ENCODE measurements around the gene NDE1. TPM values are rescaled to one million over a fixed set of nuclear protein-coding genes. Genes with fewer than 3 reads are reported as not detected.

Gene NDE1
- polyA plus RNA-seq, 1 experiment, result 25.6 TPM

GRCh38 chr16:15705064-15705565 lies 55.1 kb downstream of the NDE1 start:
- DNase-seq (ENCODE audit: low read depth), result no peak
- ChIA-PET CTCF (interaction anchor here (0.6 to 3.7 kb wide), 9 partner anchors 10 to 65 kb away, joined by 3 to 29 read pairs (median 3); no protein-coding TSS in a partner anchor), POLR2A (no interaction called here)
- no peak overlapping the region for H3K4me3 ChIP-seq (ENCODE audit: low read depth, low read length)
- peaks cover under 1% of the 10 kb centered on the region; the same call in 1 of the 2 replicates for H3K36me3 ChIP-seq (ENCODE audit: control insufficient read depth, insufficient read depth, low read length)
- no peaks in the 10 kb centered on the region for H3K27me3 ChIP-seq (ENCODE audit: control insufficient read depth, insufficient read depth, low read length)
- TF ChIP-seq CTCF (IDR thresholded peaks at IDR 0.05; ENCODE audit: insufficient read depth, low read depth, low read length), result no peak

- no peak for DNase-seq (ENCODE audit: low read depth)
- Histone ChIP-seq H3K36me3 (ENCODE audit: control insufficient read depth, insufficient read depth, low read length) (no peaks in the 10 kb centered on the region; the same call in 1 of the 2 replicates), H3K4me3 (ENCODE audit: low read depth, low read length) (no peak overlapping the region), H3K27me3 (ENCODE audit: control insufficient read depth, insufficient read depth, low read length) (no peaks in the 10 kb centered on the region)
- ChIA-PET POLR2A (no interaction called here), CTCF (no interaction called here)
- no peak for TF ChIP-seq CTCF (IDR thresholded peaks at IDR 0.05; ENCODE audit: insufficient read depth, low read depth, low read length)
These were observed 57.3 kb downstream of the NDE1 start for GRCh38 chr16:15707332-15707731.

- ChIA-PET CTCF (no interaction called here), POLR2A (no interaction called here)
- no peak for TF ChIP-seq CTCF (IDR thresholded peaks at IDR 0.05; ENCODE audit: insufficient read depth, low read depth, low read length)
- no peak overlapping the region for H3K4me3 ChIP-seq (ENCODE audit: low read depth, low read length)
- no peaks in the 10 kb centered on the region for H3K27me3 ChIP-seq (ENCODE audit: control insufficient read depth, insufficient read depth, low read length)
- DNase-seq (ENCODE audit: low read depth), result no peak
- no peaks in the 10 kb centered on the region; the same call in 1 of the 2 replicates for H3K36me3 ChIP-seq (ENCODE audit: control insufficient read depth, insufficient read depth, low read length)
These were observed 58.1 kb downstream of the NDE1 start for GRCh38 chr16:15708096-15708495.

GRCh38 chr16:15708997-15709396 lies 59.0 kb downstream of the NDE1 start:
- no peak overlapping the region for H3K4me3 ChIP-seq (ENCODE audit: low read depth, low read length)
- ChIA-PET POLR2A (no interaction called here), CTCF (interaction anchor here (0.6 to 1.5 kb wide), 3 partner anchors 65 to 293 kb away, joined by 3 to 4 read pairs (median 4); partner anchors contain the start of gene MARF1)
- no peaks in the 10 kb centered on the region; the same call in 1 of the 2 replicates for H3K36me3 ChIP-seq (ENCODE audit: control insufficient read depth, insufficient read depth, low read length)
- no peak for DNase-seq (ENCODE audit: low read depth)
- no peak for TF ChIP-seq CTCF (IDR thresholded peaks at IDR 0.05; ENCODE audit: insufficient read depth, low read depth, low read length)
- H3K27me3 ChIP-seq (ENCODE audit: control insufficient read depth, insufficient read depth, low read length), result no peaks in the 10 kb centered on the region

- ChIA-PET CTCF (interaction anchor here (1.0 to 4.4 kb wide), 2 partner anchors 9 to 11 kb away, joined by 4 to 29 read pairs; no protein-coding TSS in a partner anchor), POLR2A (no interaction called here)
- peaks cover 1% of the 10 kb centered on the region; the same call in 1 of the 2 replicates for H3K36me3 ChIP-seq (ENCODE audit: control insufficient read depth, insufficient read depth, low read length)
- no peak for TF ChIP-seq CTCF (IDR thresholded peaks at IDR 0.05; ENCODE audit: insufficient read depth, low read depth, low read length)
- H3K27me3 ChIP-seq (ENCODE audit: control insufficient read depth, insufficient read depth, low read length), result no peaks in the 10 kb centered on the region
- DNase-seq (ENCODE audit: low read depth), result no peak
- no peak overlapping the region for H3K4me3 ChIP-seq (ENCODE audit: low read depth, low read length)
These were observed 64.5 kb downstream of the NDE1 start for GRCh38 chr16:15714393-15715172.

All from BJ (cell line).